Measurements from ENCODE around the gene CSAG1.
"Not testable (repeated sequence)": the region's sequence is repeated elsewhere in the genome, so short reads cannot be mapped to it uniquely, and the experiment has no call there.

CSAG1 gene, protein sequence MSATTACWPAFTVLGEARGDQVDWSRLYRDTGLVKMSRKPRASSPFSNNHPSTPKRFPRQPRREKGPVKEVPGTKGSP

DNA sequence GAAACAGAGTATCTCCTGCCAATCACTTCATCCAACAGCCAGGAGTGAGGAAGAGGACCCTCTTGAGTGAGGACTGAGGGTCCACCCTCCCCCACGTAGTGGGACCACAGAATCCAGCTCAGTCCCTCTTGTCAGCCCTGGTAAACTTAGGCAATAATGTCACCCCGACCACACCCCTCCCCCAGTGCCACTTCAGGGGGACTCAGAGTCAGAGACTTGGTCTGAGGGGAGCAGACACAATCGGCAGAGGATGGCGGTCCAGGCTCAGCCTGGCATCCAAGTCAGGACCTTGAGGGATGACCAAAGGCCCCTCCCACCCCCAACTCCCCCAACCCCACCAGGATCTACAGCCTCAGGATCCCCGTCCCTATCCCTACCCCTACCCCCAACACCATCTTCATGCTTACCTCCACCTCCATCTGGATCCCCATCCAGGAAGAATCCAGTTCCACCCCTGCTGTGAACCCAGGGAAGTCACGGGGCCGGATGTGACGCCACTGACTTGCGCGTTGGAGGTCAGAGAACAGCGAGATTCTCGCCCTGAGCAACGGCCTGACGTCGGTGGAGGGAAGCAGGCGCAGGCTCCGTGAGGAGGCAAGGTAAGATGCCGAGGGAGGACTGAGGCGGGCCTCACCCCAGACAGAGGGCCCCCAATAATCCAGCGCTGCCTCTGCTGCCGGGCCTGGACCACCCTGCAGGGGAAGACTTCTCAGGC, at the start of gene CSAG1, which contains the start of gene MAGEA12:
Gene CSAG1 (minus strand): TSS at position 461 of the 715 bp plus-strand sequence. CDS start 1,261 bp downstream, outside the sequence.
Gene MAGEA12 (plus strand): TSS at position 497 of the 715 bp plus-strand sequence. CDS start 2,405 bp downstream, outside the sequence.
- DNase-seq (ENCODE audit: extremely low read depth in 1 of 2, low read depth in 1 of 2), result no peak

DNA sequence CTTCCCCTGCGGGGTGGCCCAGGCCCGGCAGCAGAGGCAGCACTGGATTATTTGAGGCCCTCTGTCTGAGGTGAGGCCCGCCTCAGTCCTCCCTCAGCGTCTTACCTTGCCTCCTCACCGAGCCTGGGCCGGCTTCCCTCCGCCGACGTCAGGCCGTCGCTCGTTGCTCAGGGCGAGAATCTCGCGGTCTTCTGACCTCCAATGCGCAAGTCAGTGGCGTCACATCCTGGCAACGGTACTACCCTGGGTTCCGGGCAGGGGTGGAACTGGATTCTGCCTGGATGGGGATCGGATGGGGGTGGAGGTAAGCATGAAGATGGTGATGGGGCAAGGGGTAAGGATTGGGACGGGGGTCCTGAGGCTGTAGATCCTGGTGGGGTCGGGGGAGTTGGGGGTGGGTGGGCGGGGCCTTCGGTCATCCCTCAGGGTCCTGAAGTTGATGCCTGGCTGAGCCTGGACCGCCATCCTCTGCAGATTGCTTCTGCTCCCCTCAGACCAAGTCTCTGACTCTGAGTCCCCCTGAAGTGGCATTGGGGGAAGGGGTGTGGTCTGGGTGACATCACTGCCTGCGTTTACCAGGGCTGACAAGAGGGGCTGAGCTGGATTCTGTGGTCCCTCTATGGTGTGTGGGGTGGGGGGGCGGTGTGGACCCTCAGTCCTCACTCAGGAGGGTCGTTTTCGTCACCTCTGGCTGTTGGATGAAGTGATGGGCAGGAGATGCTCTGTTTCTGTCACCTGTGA, 36.2 kb upstream of the CSAG1 start, which contains the start of gene MAGEA6:
Gene MAGEA6 (minus strand): TSS at position 141 of the 741 bp plus-strand sequence. CDS start 2,039 bp downstream, outside the sequence.
- DNase-seq (ENCODE audit: extremely low read depth in 1 of 2, low read depth in 1 of 2), result not testable (repeated sequence)

DNA sequence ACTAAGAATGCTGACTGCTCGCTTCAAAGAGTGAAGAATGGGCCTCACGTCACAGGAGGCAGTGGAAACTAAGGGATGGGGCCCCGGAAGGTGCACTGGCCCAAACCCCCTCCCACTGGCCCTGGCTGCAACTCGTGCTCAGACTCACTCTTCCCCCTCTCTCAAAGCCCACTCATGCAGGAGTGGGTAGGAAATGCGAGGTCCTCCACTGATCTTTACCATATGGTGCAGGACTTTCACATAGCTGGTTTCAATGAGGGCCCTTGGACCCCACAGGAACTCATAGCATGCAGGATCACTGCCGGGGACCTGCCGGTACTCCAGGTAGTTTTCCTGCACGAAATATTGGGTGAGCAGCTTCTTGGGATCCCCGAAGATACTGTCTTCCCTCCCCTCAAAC, 33.0 kb upstream of the CSAG1 start:
- not testable (repeated sequence) for DNase-seq (ENCODE audit: extremely low read depth in 1 of 2, low read depth in 1 of 2)

DNA sequence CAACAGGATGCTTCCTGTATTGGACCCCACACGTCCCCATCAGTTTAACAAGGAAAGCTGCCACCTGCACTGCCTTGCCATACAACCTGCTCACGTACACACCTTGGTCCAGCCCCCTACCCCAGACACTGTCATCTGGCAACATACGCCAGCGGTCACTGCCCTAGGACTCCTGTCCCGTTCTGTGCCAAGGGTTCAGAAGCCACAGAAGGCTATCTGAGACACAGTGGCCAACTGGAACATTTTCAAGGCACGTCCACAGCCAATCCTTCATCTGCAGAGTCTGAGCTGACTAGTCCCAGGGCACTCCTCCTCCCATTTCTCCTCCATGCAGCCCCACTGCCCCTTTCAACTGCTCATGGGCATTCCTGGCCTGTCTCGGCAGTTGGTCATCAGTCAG, 28.1 kb upstream of the CSAG1 start:
- DNase-seq (ENCODE audit: extremely low read depth in 1 of 2, low read depth in 1 of 2), result not testable (repeated sequence)

DNA sequence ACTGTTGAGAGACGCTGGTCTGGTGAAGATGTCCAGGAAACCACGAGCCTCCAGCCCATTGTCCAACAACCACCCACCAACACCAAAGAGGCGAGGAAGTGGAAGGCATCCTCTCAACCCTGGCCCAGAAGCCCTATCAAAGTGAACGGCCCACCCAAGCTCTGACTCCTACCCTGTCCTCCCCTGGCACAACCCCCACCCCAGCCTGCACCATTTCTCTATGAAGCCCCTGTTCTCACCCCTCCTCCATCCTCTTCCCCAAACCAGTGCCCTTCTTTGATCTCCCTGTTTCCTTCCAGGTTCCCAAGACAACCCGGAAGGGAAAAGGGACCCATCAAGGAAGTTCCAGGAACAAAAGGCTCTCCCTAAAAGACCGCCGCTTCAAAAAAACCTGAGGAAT, 26.0 kb upstream of the CSAG1 start:
- DNase-seq (ENCODE audit: extremely low read depth in 1 of 2, low read depth in 1 of 2), result not testable (repeated sequence)

DNA sequence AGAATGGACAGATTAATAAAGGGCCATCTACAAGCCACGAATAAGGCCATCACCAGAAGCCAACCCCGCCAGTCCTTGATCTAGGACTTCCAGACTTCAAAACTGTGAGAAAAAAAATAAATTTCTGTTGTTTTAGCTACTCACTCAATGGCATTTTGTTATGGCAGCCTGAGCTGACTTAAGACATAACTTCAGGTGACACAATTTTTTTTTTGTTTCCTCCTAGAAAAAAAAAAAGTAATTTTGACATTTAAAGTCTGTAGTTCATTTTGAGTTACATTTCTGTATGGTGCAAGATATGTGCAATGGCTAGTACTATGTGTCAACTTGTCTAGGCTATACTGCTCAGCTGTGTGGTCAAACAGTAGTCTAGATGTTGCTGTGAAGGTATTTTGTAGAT, 25.4 kb upstream of the CSAG1 start, which contains the start of gene CSAG3:
Gene CSAG3 (plus strand): TSS at position 301 of the 400 bp plus-strand sequence.
- not testable (repeated sequence) for DNase-seq (ENCODE audit: extremely low read depth in 1 of 2, low read depth in 1 of 2)

DNA sequence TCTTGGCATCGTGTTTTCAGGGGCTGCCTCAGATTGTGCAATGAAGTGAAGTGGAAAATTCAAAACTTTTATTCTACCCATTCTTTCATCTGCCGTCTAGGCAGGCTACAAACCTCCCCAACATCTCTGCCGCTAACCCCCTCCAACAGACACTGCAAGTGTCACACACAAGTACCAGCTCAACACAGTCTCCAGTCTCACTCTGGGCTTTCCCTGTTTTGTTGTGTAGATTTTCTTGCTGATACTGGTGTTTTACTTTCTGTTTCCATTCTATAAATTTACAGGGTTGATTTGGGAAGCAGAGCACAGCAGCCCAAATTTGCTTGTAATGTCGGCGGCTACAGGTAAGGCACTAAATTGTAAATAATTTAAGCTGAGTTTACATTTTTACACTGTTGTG, 21.4 kb upstream of the CSAG1 start:
- DNase-seq (ENCODE audit: extremely low read depth in 1 of 2, low read depth in 1 of 2), result not testable (repeated sequence)

DNA sequence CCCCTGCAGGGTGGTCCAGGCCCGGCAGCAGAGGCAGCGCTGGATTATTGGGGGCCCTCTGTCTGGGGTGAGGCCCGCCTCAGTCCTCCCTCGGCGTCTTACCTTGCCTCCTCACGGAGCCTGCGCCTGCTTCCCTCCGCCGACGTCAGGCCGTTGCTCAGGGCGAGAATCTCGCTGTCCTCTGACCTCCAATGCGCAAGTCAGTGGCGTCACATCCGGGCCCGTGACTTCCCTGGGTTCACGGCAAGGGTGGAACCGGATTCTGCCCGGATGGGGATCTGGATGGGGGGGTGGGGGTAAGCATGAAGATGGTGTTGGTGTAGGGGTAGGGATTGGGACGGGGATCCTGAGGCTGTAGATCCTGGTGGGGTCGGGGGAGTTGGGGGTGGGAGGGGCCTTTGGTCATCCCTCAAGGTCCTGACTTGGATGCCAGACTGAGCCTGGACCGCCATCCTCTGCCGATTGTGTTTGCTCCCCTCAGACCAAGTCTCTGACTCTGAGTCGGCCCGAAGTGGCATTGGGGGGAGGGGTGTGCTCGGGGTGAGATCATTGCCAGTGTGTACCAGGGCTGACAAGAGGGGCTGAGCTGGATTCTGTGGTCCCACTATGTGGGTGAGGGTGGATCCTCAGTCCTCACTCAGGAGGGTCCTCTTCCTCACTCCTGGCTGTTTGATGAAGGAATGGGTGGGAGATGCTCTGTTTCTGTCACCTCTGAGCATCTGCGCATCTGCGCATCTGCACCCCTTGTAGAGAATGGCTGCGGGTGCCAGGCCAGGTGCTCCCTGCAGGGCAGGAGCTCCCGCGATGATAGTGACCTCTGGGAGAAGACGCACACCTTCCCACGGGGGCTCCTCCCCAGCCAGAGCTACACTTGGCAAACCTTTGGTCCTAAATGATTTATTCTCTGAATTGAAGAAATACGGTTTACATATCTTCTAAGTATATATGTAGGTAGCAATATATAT, 20.4 kb upstream of the CSAG1 start, which contains the start of gene MAGEA2:
Gene MAGEA2 (minus strand): TSS at position 157 of the 965 bp plus-strand sequence. CDS start 2,479 bp downstream, outside the sequence.
- DNase-seq (ENCODE audit: extremely low read depth in 1 of 2, low read depth in 1 of 2), result not testable (repeated sequence)

DNA sequence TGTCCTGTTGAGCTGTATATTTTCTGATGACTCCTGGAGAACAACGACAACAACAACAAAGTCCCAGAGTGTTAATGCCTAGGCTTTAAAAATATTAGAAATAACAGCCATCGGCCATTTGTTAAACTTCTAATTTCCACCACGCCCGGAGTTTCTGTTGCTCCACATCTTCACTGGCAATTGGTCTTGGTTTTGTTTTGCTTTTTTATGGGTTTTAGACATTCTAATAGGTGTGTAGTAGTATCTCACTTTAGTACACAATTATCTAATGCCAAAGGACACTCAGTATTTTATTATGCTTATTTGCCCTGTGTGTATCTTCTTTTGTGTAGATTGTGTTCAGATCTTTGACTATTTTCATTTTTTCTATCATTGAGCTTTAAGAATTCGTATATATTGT, 5.0 kb upstream of the CSAG1 start:
- DNase-seq (ENCODE audit: extremely low read depth in 1 of 2, low read depth in 1 of 2), result no peak

DNA sequence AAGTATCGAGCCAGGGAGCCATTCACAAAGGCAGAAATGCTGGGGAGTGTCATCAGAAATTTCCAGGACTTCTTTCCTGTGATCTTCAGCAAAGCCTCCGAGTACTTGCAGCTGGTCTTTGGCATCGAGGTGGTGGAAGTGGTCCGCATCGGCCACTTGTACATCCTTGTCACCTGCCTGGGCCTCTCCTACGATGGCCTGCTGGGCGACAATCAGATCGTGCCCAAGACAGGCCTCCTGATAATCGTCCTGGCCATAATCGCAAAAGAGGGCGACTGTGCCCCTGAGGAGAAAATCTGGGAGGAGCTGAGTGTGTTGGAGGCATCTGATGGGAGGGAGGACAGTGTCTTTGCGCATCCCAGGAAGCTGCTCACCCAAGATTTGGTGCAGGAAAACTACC, 3.0 kb upstream of the CSAG1 start:
- not testable (repeated sequence) for DNase-seq (ENCODE audit: extremely low read depth in 1 of 2, low read depth in 1 of 2)

DNA sequence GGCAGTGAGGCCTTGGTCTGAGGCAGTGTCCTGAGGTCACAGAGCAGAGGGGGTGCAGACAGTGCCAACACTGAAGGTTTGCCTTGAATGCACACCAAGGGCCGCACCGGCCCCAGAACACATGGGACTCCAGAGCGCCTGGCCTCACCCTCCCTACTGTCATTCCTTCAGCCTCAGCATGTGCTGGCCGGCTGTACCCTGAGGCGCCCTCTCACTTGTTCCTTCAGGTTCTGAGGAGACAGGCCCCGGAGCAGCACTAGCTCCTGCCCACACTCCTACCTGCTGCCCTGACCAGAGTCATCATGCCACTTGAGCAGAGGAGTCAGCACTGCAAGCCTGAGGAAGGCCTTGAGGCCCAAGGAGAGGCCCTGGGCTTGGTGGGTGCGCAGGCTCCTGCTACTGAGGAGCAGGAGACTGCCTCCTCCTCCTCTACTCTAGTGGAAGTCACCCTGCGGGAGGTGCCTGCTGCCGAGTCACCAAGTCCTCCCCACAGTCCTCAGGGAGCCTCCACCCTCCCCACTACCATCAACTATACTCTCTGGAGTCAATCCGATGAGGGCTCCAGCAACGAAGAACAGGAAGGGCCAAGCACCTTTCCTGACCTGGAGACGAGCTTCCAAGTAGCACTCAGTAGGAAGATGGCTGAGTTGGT, 2.5 kb upstream of the CSAG1 start:
- no peak for DNase-seq (ENCODE audit: extremely low read depth in 1 of 2, low read depth in 1 of 2)

DNA sequence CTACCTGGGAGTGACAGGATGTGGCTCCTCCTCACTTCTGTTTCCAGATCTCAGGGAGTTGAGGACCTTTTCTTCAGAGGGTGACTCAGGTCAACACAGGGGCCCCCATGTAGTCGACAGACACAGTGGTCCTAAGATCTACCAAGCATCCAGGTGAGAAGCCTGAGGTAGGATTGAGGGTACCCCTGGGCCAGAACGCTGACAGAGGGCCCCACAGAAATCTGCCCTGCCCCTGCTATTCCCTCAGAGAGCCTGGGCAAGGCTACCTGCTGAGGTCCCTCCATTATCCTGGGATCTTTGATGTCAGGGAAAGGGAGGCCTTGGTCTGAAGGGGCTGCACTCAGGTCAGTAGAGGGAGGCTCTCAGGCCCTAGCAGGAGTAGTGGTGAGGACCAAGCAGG, 1.6 kb upstream of the CSAG1 start:
- no peak for DNase-seq (ENCODE audit: extremely low read depth in 1 of 2, low read depth in 1 of 2)

DNA sequence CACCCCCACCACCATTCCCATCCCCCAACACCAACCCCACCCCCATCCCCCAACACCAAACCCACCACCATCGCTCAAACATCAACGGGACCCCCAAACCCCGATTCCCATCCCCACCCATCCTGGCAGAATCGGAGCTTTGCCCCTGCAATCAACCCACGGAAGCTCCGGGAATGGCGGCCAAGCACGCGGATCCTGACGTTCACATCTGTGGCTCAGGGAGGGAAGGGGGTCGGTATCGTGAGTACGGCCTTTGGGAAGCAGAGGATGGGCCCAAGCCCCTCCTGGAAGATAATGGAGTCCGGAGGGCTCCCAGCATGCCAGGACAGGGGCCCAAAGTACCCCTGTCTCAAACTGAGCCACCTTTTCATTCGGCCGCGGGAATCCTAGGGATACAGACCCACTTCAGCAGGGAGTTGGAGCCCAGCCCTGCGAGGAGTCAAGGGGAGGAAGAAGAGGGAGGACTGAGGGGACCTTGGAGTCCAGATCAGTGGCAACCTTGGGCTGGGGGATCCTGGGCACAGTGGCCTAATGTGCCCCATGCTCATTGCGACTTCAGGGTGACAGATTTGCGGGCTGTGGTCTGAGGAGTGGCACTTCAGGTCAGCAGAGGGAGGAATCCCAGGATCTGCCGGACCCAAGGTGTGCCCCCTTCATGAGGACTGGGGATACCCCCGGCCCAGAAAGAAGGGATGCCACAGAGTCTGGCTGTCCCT, 780 bp upstream of the CSAG1 start:
- DNase-seq (ENCODE audit: extremely low read depth in 1 of 2, low read depth in 1 of 2), result not testable (repeated sequence)

DNA sequence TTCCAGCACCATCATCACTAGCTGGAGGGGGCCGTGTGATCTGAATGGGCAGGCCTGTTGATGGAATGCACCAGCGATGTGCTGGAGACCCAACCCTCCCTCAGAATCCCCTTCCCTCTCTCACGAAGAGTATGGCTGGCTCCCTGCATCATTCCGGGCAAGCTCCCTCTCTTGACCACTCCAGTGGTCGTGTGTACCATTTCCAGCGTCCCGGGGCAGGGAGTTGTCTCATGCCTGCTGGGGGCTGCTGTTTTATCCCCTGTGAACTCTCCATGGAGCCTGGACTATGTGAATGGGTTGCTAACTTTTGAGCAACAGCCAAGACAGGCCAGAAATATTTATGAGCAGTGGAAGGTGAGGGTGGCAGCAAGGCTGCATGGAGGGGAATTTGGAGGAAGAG, 8.1 kb downstream of the CSAG1 start:
- DNase-seq (ENCODE audit: extremely low read depth in 1 of 2, low read depth in 1 of 2), result no peak

DNA sequence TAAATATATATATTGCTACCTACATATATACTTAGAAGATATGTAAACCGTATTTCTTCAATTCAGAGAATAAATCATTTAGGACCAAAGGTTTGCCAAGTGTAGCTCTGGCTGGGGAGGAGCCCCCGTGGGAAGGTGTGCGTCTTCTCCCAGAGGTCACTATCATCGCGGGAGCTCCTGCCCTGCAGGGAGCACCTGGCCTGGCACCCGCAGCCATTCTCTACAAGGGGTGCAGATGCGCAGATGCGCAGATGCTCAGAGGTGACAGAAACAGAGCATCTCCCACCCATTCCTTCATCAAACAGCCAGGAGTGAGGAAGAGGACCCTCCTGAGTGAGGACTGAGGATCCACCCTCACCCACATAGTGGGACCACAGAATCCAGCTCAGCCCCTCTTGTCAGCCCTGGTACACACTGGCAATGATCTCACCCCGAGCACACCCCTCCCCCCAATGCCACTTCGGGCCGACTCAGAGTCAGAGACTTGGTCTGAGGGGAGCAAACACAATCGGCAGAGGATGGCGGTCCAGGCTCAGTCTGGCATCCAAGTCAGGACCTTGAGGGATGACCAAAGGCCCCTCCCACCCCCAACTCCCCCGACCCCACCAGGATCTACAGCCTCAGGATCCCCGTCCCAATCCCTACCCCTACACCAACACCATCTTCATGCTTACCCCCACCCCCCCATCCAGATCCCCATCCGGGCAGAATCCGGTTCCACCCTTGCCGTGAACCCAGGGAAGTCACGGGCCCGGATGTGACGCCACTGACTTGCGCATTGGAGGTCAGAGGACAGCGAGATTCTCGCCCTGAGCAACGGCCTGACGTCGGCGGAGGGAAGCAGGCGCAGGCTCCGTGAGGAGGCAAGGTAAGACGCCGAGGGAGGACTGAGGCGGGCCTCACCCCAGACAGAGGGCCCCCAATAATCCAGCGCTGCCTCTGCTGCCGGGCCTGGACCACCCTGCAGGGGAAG, 19.4 kb downstream of the CSAG1 start, which contains the start of gene MAGEA2B:
Gene MAGEA2B (plus strand): TSS at position 814 of the 973 bp plus-strand sequence. CDS start 2,479 bp downstream, outside the sequence.
- not testable (repeated sequence) for DNase-seq (ENCODE audit: extremely low read depth in 1 of 2, low read depth in 1 of 2)

DNA sequence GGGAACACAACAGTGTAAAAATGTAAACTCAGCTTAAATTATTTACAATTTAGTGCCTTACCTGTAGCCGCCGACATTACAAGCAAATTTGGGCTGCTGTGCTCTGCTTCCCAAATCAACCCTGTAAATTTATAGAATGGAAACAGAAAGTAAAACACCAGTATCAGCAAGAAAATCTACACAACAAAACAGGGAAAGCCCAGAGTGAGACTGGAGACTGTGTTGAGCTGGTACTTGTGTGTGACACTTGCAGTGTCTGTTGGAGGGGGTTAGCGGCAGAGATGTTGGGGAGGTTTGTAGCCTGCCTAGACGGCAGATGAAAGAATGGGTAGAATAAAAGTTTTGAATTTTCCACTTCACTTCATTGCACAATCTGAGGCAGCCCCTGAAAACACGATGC, 20.3 kb downstream of the CSAG1 start:
- DNase-seq (ENCODE audit: extremely low read depth in 1 of 2, low read depth in 1 of 2), result not testable (repeated sequence)

DNA sequence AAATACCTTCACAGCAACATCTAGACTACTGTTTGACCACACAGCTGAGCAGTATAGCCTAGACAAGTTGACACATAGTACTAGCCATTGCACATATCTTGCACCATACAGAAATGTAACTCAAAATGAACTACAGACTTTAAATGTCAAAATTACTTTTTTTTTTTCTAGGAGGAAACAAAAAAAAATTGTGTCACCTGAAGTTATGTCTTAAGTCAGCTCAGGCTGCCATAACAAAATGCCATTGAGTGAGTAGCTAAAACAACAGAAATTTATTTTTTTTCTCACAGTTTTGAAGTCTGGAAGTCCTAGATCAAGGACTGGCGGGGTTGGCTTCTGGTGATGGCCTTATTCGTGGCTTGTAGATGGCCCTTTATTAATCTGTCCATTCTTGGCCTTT, 24.3 kb downstream of the CSAG1 start, which contains the start of gene CSAG2:
Gene CSAG2 (minus strand): TSS at position 101 of the 400 bp plus-strand sequence. CDS start 161 bp downstream, outside the sequence.
- DNase-seq (ENCODE audit: extremely low read depth in 1 of 2, low read depth in 1 of 2), result not testable (repeated sequence)

DNA sequence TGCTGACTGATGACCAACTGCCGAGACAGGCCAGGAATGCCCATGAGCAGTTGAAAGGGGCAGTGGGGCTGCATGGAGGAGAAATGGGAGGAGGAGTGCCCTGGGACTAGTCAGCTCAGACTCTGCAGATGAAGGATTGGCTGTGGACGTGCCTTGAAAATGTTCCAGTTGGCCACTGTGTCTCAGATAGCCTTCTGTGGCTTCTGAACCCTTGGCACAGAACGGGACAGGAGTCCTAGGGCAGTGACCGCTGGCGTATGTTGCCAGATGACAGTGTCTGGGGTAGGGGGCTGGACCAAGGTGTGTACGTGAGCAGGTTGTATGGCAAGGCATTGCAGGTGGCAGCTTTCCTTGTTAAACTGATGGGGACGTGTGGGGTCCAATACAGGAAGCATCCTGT, 27.0 kb downstream of the CSAG1 start:
- not testable (repeated sequence) for DNase-seq (ENCODE audit: extremely low read depth in 1 of 2, low read depth in 1 of 2)

Data from stimulated activated CD8-positive, alpha-beta memory T cell treated with anti-CD3 and anti-CD28 coated beads, Interleukin-7, amount 100 ng/mL, for 48 hours (primary cell).